ENCODE results near the gene GCM1.

DNA sequence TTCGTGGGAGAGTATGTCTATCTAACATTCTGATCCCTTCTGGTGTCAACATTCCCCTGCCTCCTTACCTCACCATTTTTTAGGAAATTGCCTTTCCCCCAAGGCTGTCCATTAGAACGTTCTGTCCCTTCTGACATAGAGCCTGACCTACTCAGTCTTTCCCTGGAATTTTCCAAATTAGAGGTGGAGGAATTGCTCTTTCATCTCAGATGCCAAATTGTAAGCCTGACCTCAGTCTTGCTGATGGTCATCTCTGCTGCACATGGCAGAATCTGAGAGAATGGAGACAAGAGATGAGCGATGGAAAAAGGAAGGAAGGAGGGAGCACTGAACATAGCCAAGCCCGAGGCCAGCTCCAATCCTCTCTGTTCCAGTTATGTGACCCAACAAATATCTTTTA lies 5.4 kb upstream of the GCM1 start:
- TF ChIP-seq EZH2 (IDR thresholded peaks at IDR 0.05; ENCODE audit: borderline replicate concordance, low read depth, low read length, severe bottlenecking): no peak
- TF ChIP-seq, protein P1, sequence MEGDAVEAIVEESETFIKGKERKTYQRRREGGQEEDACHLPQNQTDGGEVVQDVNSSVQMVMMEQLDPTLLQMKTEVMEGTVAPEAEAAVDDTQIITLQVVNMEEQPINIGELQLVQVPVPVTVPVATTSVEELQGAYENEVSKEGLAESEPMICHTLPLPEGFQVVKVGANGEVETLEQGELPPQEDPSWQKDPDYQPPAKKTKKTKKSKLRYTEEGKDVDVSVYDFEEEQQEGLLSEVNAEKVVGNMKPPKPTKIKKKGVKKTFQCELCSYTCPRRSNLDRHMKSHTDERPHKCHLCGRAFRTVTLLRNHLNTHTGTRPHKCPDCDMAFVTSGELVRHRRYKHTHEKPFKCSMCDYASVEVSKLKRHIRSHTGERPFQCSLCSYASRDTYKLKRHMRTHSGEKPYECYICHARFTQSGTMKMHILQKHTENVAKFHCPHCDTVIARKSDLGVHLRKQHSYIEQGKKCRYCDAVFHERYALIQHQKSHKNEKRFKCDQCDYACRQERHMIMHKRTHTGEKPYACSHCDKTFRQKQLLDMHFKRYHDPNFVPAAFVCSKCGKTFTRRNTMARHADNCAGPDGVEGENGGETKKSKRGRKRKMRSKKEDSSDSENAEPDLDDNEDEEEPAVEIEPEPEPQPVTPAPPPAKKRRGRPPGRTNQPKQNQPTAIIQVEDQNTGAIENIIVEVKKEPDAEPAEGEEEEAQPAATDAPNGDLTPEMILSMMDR (IDR thresholded peaks at IDR 0.05; ENCODE audit: borderline replicate concordance, extremely low read depth, low read length, poor library complexity, severe bottlenecking): no peak

Measured in DND-41 (cell line).